Sciatic nerve (tissue), 2 donors: Measurements from ENCODE around the gene STMN1. TPM values are rescaled to one million over a fixed set of nuclear protein-coding genes. Genes with fewer than 3 reads are reported as not detected.
A peak's percentile ranks its signal among the peaks of the same experiment; 100 is the strongest.
"Not testable (repeated sequence)": the region's sequence is repeated elsewhere in the genome, so short reads cannot be mapped to it uniquely, and the experiment has no call there.

Experiments used
- ATAC-seq: fragments of 200-7000 bp; cut with Tn5 transposase; one replicate; pipeline ENCODE4 v1.9.1; 2020; ENCODE audit warnings: mild to moderate bottlenecking, moderate library complexity
- DNase-seq: peaks from one replicate; pipeline ENCODE4 v3.0.0-alpha.2; 2020; ENCODE audit warnings: low spot score
- intact Hi-C: fragments of 100-400 bp; cut with DNase I; formaldehyde crosslinking; loops from one replicate; pipeline ENCODE4 v1.14.2; 2022
- total RNA-seq: library from RNA; stranded (reverse); fragmentation: NEBNext Ultra II Directional; extraction: Animal tissue kit (Norgen Biotek cat#: 25700); gene quantifications from one replicate; pipeline ENCODE4 v1.2.1, GENCODE V29; 2021
- donor health status: DM: no; HTN: no; CAD: no.
- donor health status: DM: no; HTN: no; CAD: no.

Gene STMN1
- 186 TPM for total RNA-seq

- DNase-seq (peak; percentile 96), ATAC-seq (peak; percentile 94)
- intact Hi-C loops: no loop called here
Observed at GRCh38 chr1:25905680-25906643, at the start of gene STMN1. Gene STMN1 (minus strand): TSS chr1:25906419. CDS start chr1:25904676, 1,743 bp downstream.

- ATAC-seq (no peak), DNase-seq (no peak)
- intact Hi-C loops: no loop called here
Observed at GRCh38 chr1:25955553-25955952, 49.3 kb upstream of the STMN1 start.

- intact Hi-C loops: no loop called here
- DNase-seq (no peak), ATAC-seq (no peak)
Observed at GRCh38 chr1:25954282-25954938, 48.2 kb upstream of the STMN1 start.

- intact Hi-C loops: no loop called here
- ATAC-seq (peak; percentile 91), DNase-seq (peak; percentile 59)
Observed at GRCh38 chr1:25952841-25953401, 46.7 kb upstream of the STMN1 start.

- intact Hi-C loops: no loop called here
- DNase-seq (no peak), ATAC-seq (no peak)
Observed at GRCh38 chr1:25948641-25949040, 42.4 kb upstream of the STMN1 start.

- no peak for DNase-seq
- intact Hi-C loops: no loop called here
- ATAC-seq: no peak
Observed at GRCh38 chr1:25947027-25947426, 40.8 kb upstream of the STMN1 start.

GRCh38 chr1:25945761-25946160 is 39.5 kb upstream of the STMN1 start:
- intact Hi-C loops: no loop called here
- DNase-seq: no peak
- no peak for ATAC-seq

GRCh38 chr1:25944986-25945385 is 38.8 kb upstream of the STMN1 start:
- no peak for ATAC-seq
- no peak for DNase-seq
- intact Hi-C loops: no loop called here

GRCh38 chr1:25943511-25943910 is 37.3 kb upstream of the STMN1 start:
- intact Hi-C loops, ATAC-seq, DNase-seq: not testable (repeated sequence)

GRCh38 chr1:25936947-25937346 is 30.7 kb upstream of the STMN1 start:
- ATAC-seq: no peak

GRCh38 chr1:25933479-25934365 is 27.5 kb upstream of the STMN1 start:
- no peak for ATAC-seq
- intact Hi-C loops: no loop called here
- DNase-seq: no peak

More at GRCh38 chr1:25936947-25937346, 30.7 kb upstream of the STMN1 start:
- intact Hi-C loops: no loop called here
- DNase-seq: no peak

GRCh38 chr1:25932811-25933400 is 26.7 kb upstream of the STMN1 start:
- DNase-seq, intact Hi-C loops, ATAC-seq: not testable (repeated sequence)

GRCh38 chr1:25932321-25932720 is 26.1 kb upstream of the STMN1 start:
- DNase-seq (no peak), ATAC-seq (no peak)
- intact Hi-C loops: no loop called here

GRCh38 chr1:25929016-25929415 is 22.8 kb upstream of the STMN1 start:
- DNase-seq: no peak
- ATAC-seq: no peak
- intact Hi-C loops: no loop called here

- ATAC-seq: no peak
- intact Hi-C loops: no loop called here
- no peak for DNase-seq
Observed at GRCh38 chr1:25927521-25928265, 21.5 kb upstream of the STMN1 start.

GRCh38 chr1:25926731-25927496 is 20.7 kb upstream of the STMN1 start:
- intact Hi-C loops: no loop called here
- no peak for DNase-seq
- no peak for ATAC-seq

- ATAC-seq (no peak), DNase-seq (no peak)
- intact Hi-C loops: no loop called here
Observed at GRCh38 chr1:25924454-25924853, 18.2 kb upstream of the STMN1 start.
